ENCODE measurements around the gene RHOC. TPM values are rescaled to one million over a fixed set of nuclear protein-coding genes. Genes with fewer than 3 reads are reported as not detected.

The RHOC gene
- total RNA-seq, 1 experiment from 2014 or later, result 506 TPM

- DNase-seq (ENCODE audit: low read depth), result peak; percentile 65
These were observed 4.9 kb downstream of the RHOC start for GRCh38 chr1:112702067-112702395.

GRCh38 chr1:112701227-112702066, 5.5 kb downstream of the RHOC start:
- no peak for DNase-seq (ENCODE audit: low read depth)

- DNase-seq (ENCODE audit: low read depth), result peak; percentile 97
These were observed 6.4 kb downstream of the RHOC start for GRCh38 chr1:112700290-112701226.

- DNase-seq (ENCODE audit: low read depth), result no peak
These were observed 7.3 kb downstream of the RHOC start for GRCh38 chr1:112699425-112700144.

- DNase-seq (ENCODE audit: low read depth), result peak; percentile 51
These were observed 8.3 kb downstream of the RHOC start for GRCh38 chr1:112698366-112699310.

GRCh38 chr1:112697781-112698201, 9.1 kb downstream of the RHOC start:
- DNase-seq (ENCODE audit: low read depth), result no peak

GRCh38 chr1:112696578-112697314, 10.2 kb downstream of the RHOC start:
- DNase-seq (ENCODE audit: low read depth), result no peak

- DNase-seq (ENCODE audit: low read depth), result no peak
These were observed 11.7 kb downstream of the RHOC start for GRCh38 chr1:112695276-112695675.

GRCh38 chr1:112694363-112694929, 12.5 kb downstream of the RHOC start:
- DNase-seq (ENCODE audit: low read depth), result no peak

GRCh38 chr1:112693821-112694220, 13.1 kb downstream of the RHOC start:
- DNase-seq (ENCODE audit: low read depth), result no peak

- no peak for DNase-seq (ENCODE audit: low read depth)
These were observed 14.2 kb downstream of the RHOC start for GRCh38 chr1:112692681-112693080.

- no peak for DNase-seq (ENCODE audit: low read depth)
These were observed 17.1 kb downstream of the RHOC start for GRCh38 chr1:112689842-112690237.

GRCh38 chr1:112689196-112689841, 17.6 kb downstream of the RHOC start:
- DNase-seq (ENCODE audit: low read depth), result no peak

GRCh38 chr1:112688781-112689193, 18.1 kb downstream of the RHOC start:
- DNase-seq (ENCODE audit: low read depth), result no peak

- DNase-seq (ENCODE audit: low read depth), result no peak
These were observed 19.0 kb downstream of the RHOC start for GRCh38 chr1:112687785-112688496.

GRCh38 chr1:112687361-112687760, 19.6 kb downstream of the RHOC start:
- no peak for DNase-seq (ENCODE audit: low read depth)

GRCh38 chr1:112686835-112687234, 20.1 kb downstream of the RHOC start:
- DNase-seq (ENCODE audit: low read depth), result no peak

- peak; percentile 30 for DNase-seq (ENCODE audit: low read depth)
These were observed 20.5 kb downstream of the RHOC start for GRCh38 chr1:112686417-112686816.

- DNase-seq (ENCODE audit: low read depth), result no peak
These were observed 21.0 kb downstream of the RHOC start for GRCh38 chr1:112685913-112686312.
